Psoas muscle (tissue), 8 donors: ENCODE results near the gene AKT3. TPM values are rescaled to one million over a fixed set of nuclear protein-coding genes. Genes with fewer than 3 reads are reported as not detected.

Experiments
- ATAC-seq, 4 donors: fragments of 200-7000 bp; cut with Tn5 transposase; one replicate each; pipeline ENCODE4 v1.9.1; 2020; ENCODE audit warnings: moderate library complexity in 3 of 4, mild to moderate bottlenecking in 2 of 4
- DNase-seq, 2 donors: peaks; one replicate each; pipeline ENCODE4 v3.0.0-alpha.2; 2020
- H3K27ac ChIP-seq: fragments of 200-600 bp; one replicate; pipeline ENCODE4 v1.8.0; 2022
- H3K27me3 ChIP-seq, 3 donors: fragments of 200-600 bp in 1 of 3; one replicate each; pipeline versions ENCODE4 v1.6.1 to v1.8.0; 2013 to 2022; ENCODE audit warnings: low read length in 2 of 3, mild to moderate bottlenecking in 2 of 3, moderate library complexity in 1 of 3; ENCODE audit not compliant: insufficient read depth in 3 of 3
- H3K36me3 ChIP-seq, 2 donors: fragments of 200-600 bp in 1 of 2; one replicate each; pipeline versions ENCODE4 v1.6.1 to v1.8.0; 2013 to 2022; ENCODE audit warnings: low read depth in 1 of 2, mild to moderate bottlenecking in 1 of 2, moderate library complexity in 1 of 2; ENCODE audit not compliant: insufficient read depth in 1 of 2
- H3K4me1 ChIP-seq: fragments of 200-600 bp; one replicate; pipeline ENCODE4 v1.8.0; 2022
- H3K4me3 ChIP-seq: fragments of 200-600 bp; one replicate; pipeline ENCODE4 v1.8.0; 2022; ENCODE audit warnings: mild to moderate bottlenecking
- H3K9me3 ChIP-seq: fragments of 200-600 bp; one replicate; pipeline ENCODE4 v1.8.0; 2022
- WGBS, 3 donors: extraction: QIAGEN DNeasy Blood & Tissue Kit; methylation state at CpG; one replicate each; pipeline versions ENCODE4 v1.1.6 to v1.1.7; 2013; 5-methylcytosine and 5-hydroxymethylcytosine counted together
- intact Hi-C, 2 donors: fragments of 100-400 bp; cut with DNase I; formaldehyde crosslinking; loops; one replicate each; pipeline versions ENCODE4 v1.11.0 to v1.14.2; 2022
- polyA plus RNA-seq, 3 donors: library from polyadenylated mRNA; stranded (reverse); fragments of 200-250 nt; gene quantifications; one replicate each; pipeline ENCODE4 v1.2.3, GENCODE V29; 2013
- total RNA-seq, 4 donors: library from RNA; stranded (reverse); fragmentation: NEBNext Ultra II Directional in 2 of 4; extraction: Animal tissue kit (Norgen Biotek cat#: 25700) in 2 of 4; gene quantifications; one replicate each; pipeline versions ENCODE4 v1.2.1 to v1.2.4, GENCODE V29; 2021 to 2023
- TF ChIP-seq, protein P1 (sequence below): fragments of 200-600 bp; IDR thresholded peaks from one replicate; pipeline ENCODE4 v1.8.0; 2022; ENCODE audit warnings: antibody characterized with exemption
- donor health status: healthy with polysubstance abuse.
- donor health status: DM: no; HTN: no; CAD: no; lungs with moderate emphysema.
- donor health status: Bipolar disorder and iron deficiency.
- donor health status: healthy.
- donor health status: DM: yes; HTN: yes; CAD: no.
- donor health status: DM: no; HTN: no; CAD: no.
- donor health status: DM: no; HTN: no; CAD: no.
- donor health status: DM: yes; HTN: yes; CAD: no.

The AKT3 gene
- total and polyA plus RNA-seq, 7 donors = 3.3 to 25.1 (median 9.8) TPM

DNA sequence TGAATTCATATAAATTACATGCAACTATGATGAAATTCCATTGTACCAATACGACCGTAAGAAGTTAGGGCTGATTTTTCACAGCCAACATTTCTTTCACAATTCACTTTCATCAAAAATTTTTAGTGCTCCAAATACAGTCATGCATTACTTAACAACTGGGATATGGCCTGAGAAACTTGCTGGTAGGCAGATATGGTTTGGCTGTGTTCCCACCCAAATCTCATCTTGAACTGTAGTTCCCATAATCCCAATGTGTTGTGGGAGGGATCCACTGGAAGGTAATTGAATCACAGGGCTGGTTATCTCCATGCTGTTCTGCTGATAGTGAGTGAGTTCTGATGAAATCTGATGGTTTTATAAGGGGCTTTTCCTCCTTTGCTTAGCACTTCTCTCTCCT is 244.4 kb downstream of the AKT3 start:
- intact Hi-C loops = no loop called here
- Histone ChIP-seq H3K4me3 (no peak overlapping the region), H3K36me3 (no peaks in the 10 kb centered on the region), H3K27ac (no peak overlapping the region), H3K9me3 (peaks cover 13% of the 10 kb centered on the region), H3K4me1 (no peaks in the 10 kb centered on the region), H3K27me3 (no peaks in the 10 kb centered on the region)
- ATAC-seq (no peak), DNase-seq (no peak)
- 58 to 75% (median 59%) methylated on average over 2 of the region's 2 CpGs for WGBS, 3 donors
- TF ChIP-seq, protein P1, sequence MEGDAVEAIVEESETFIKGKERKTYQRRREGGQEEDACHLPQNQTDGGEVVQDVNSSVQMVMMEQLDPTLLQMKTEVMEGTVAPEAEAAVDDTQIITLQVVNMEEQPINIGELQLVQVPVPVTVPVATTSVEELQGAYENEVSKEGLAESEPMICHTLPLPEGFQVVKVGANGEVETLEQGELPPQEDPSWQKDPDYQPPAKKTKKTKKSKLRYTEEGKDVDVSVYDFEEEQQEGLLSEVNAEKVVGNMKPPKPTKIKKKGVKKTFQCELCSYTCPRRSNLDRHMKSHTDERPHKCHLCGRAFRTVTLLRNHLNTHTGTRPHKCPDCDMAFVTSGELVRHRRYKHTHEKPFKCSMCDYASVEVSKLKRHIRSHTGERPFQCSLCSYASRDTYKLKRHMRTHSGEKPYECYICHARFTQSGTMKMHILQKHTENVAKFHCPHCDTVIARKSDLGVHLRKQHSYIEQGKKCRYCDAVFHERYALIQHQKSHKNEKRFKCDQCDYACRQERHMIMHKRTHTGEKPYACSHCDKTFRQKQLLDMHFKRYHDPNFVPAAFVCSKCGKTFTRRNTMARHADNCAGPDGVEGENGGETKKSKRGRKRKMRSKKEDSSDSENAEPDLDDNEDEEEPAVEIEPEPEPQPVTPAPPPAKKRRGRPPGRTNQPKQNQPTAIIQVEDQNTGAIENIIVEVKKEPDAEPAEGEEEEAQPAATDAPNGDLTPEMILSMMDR = no peak

DNA sequence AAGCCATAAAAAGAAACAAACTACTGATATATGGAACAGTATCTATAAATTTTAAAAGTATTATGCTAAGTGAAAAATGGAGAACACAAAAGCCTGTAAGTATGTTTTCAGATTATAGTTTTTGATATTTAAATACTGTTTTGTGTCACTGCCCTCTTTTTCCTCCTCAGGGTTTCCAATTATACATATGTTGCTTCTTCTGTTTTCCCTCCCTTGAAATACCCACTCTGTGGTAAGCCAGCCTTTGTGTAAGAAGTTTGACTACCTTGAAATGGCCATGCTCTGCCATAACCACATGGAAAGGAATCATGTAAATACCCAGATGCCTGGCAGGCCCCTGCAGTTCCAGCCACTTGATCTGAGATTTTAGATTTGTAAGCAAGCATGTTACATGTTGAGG is 248.3 kb downstream of the AKT3 start:
- no peaks in the 10 kb centered on the region for H3K4me1 ChIP-seq
- TF ChIP-seq, protein P1 = no peak
- H3K4me3 ChIP-seq = no peak overlapping the region
- no peaks in the 10 kb centered on the region for H3K36me3 ChIP-seq
- no peak overlapping the region for H3K27ac ChIP-seq
- no peaks in the 10 kb centered on the region for H3K27me3 ChIP-seq
- peaks cover 13% of the 10 kb centered on the region for H3K9me3 ChIP-seq
- ATAC-seq (no peak), DNase-seq (no peak)
- intact Hi-C loops = no loop called here

DNA sequence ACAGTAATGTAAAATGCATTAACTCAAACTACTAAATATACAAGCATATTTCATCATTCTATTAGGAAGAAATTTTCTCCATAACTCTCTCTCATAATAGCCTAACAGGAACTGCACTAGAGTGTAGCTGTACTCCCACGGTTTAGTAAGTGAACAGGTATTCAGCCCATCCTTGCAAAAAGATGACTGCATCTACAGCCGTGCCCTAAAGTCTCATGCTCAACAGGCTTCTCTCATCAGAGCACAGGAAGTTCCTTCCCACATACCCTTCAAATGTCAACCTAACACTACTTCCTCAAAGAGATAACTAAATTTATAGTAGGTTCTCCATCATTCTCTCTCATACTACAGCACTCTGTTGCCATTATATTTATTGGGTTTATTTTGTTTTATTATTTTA is 251.6 kb downstream of the AKT3 start:
- intact Hi-C loops = no loop called here
- Histone ChIP-seq H3K27me3 (no peaks in the 10 kb centered on the region), H3K27ac (no peak overlapping the region)

DNA sequence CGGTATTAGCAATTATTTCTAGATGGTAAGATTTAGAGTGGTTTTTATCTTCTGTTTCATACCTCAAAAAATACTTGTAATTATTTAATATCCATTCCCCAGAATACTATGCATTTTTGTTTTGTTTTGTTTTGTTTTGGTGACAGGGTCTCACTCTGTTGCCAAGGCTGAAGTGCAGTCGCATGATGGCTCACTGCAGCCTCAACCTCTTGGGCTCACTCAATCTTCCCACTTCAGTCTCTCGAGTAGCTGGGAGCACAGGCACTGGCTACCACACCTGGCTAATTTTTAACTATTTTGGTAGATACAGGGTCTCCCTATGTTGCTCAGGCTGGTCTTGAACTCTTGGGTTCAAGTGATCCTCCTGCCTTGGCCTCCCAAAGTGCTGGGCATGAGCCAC is 252.7 kb downstream of the AKT3 start:
- intact Hi-C loops = no loop called here
- peaks cover 13% of the 10 kb centered on the region for H3K9me3 ChIP-seq
- TF ChIP-seq, protein P1 = no peak
- H3K36me3 ChIP-seq = no peaks in the 10 kb centered on the region
- no peaks in the 10 kb centered on the region for H3K27me3 ChIP-seq
- DNase-seq = no peak
- H3K4me1 ChIP-seq = no peaks in the 10 kb centered on the region
- H3K4me3 ChIP-seq = no peak overlapping the region
- H3K27ac ChIP-seq = no peak overlapping the region
- ATAC-seq = no peak
- 76 to 95% (median 89%) methylated on average over 3 of the region's 3 CpGs for WGBS, 3 donors

More for the DNA sequence above, 251.6 kb downstream of the AKT3 start:
- 67 to 73% (median 71%) methylated on average over 2 of the region's 2 CpGs for WGBS, 3 donors
- H3K4me1 ChIP-seq = no peaks in the 10 kb centered on the region
- DNase-seq (no peak), ATAC-seq (no peak)
- no peaks in the 10 kb centered on the region for H3K36me3 ChIP-seq
- H3K4me3 ChIP-seq = no peak overlapping the region
- TF ChIP-seq, protein P1 = no peak
- peaks cover 13% of the 10 kb centered on the region for H3K9me3 ChIP-seq

DNA sequence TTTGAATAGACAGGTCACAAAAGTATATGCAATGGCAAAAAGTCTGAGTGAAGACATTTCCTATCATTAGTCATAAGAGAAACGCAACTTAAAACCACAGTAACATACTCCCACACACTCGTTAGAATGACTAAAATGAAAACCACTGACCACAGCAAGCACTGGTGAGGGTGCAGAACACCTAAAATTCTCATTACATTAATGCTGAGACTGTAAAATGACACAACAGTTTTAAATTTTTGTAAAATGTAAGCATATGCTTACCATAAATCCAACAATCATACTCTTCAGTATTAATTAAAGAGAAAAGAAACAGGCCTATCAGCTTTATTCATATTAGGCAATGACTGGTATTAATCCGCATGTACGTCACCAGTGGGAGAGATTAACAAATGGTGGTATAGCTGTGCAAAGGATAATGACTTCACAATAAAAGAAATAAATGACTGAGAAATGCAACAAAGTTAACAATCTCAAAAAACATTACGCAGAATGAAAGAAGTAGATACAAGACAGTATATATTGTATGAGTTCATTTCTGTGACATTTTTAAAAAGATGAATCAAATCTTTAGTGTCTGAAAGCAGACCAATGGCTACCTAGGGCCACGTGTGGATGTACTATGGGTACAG is 253.5 kb downstream of the AKT3 start:
- Histone ChIP-seq H3K27me3 (no peaks in the 10 kb centered on the region), H3K36me3 (no peaks in the 10 kb centered on the region), H3K4me1 (no peaks in the 10 kb centered on the region), H3K9me3 (peaks cover 5% of the 10 kb centered on the region), H3K27ac (no peak overlapping the region), H3K4me3 (no peak overlapping the region)
- 85 to 92% (median 87%) methylated on average over 6 of the region's 6 CpGs for WGBS, 3 donors
- intact Hi-C loops = no loop called here
- DNase-seq = no peak
- TF ChIP-seq, protein P1 = no peak
- no peak for ATAC-seq
